OCI-LY1 (cell line): Measurements from ENCODE around the gene DHX8.

Experiments
- H2AFZ ChIP-seq: fragments of 200-600 bp; sonication (generic), shearing (Covaris generic); 2 replicates; pipeline ENCODE4 v1.6.0; 2014; ENCODE audit warnings: antibody characterized with exemption, mild to moderate bottlenecking, low read length
- H3F3A ChIP-seq: fragments of 200-600 bp; sonication (generic), shearing (Covaris generic); 2 replicates; pipeline ENCODE4 v1.6.0; 2014; ENCODE audit warnings: mild to moderate bottlenecking, antibody characterized with exemption, low read length, moderate library complexity; ENCODE audit not compliant: insufficient read depth
- H3K27ac ChIP-seq: fragments of 200-600 bp; sonication (generic); 2 replicates; pipeline ENCODE4 v1.5.1; 2014; ENCODE audit warnings: low read length, mixed run types, mild to moderate bottlenecking, low read depth; ENCODE audit not compliant: poor library complexity, severe bottlenecking
- H3K27me3 ChIP-seq: fragments of 200-600 bp; sonication (generic); 2 replicates; pipeline ENCODE4 v1.6.0; 2014; ENCODE audit warnings: antibody characterized with exemption, mild to moderate bottlenecking, low read length, moderate library complexity; ENCODE audit not compliant: insufficient read depth
- H3K36me3 ChIP-seq: fragments of 200-600 bp; sonication (generic); 2 replicates; pipeline ENCODE4 v1.6.1; 2014; ENCODE audit warnings: mild to moderate bottlenecking, antibody characterized with exemption, low read length, moderate library complexity, mixed read lengths; ENCODE audit not compliant: insufficient read depth
- H3K4me1 ChIP-seq: fragments of 200-600 bp; sonication (generic); 2 replicates; pipeline ENCODE4 v1.5.1; 2014; ENCODE audit warnings: mild to moderate bottlenecking, low read length, moderate library complexity; ENCODE audit not compliant: insufficient read depth, severe bottlenecking
- H3K4me2 ChIP-seq: fragments of 200-600 bp; sonication (generic), shearing (Covaris generic); 2 replicates; pipeline ENCODE4 v1.6.1; 2014; ENCODE audit warnings: low read length
- H3K4me3 ChIP-seq: fragments of 200-600 bp; sonication (generic); 2 replicates; pipeline ENCODE4 v1.5.1; 2014; ENCODE audit warnings: low read length, low read depth, mild to moderate bottlenecking, mixed read lengths; ENCODE audit not compliant: poor library complexity, severe bottlenecking
- H3K79me2 ChIP-seq: fragments of 200-600 bp; shearing (Covaris generic); 2 replicates; pipeline ENCODE4 v1.6.1; 2016; ENCODE audit warnings: mixed run types, low read length, mixed read lengths; ENCODE audit not compliant: insufficient read depth
- H3K9ac ChIP-seq: fragments of 200-600 bp; sonication (generic), shearing (Covaris generic); 2 replicates; pipeline ENCODE4 v1.6.1; 2014; ENCODE audit warnings: mild to moderate bottlenecking, low read length, mixed read lengths
- H3K9me2 ChIP-seq: fragments of 200-600 bp; sonication (generic), shearing (Covaris generic); 2 replicates; pipeline ENCODE4 v1.6.1; 2014; ENCODE audit warnings: low read depth, mild to moderate bottlenecking, low read length, mixed read lengths
- H3K9me3 ChIP-seq: fragments of 200-600 bp; shearing (Covaris generic); 2 replicates; pipeline ENCODE4 v1.6.1; 2014; ENCODE audit warnings: low read length, mixed read lengths
- H4K20me1 ChIP-seq: fragments of 200-600 bp; sonication (generic), shearing (Covaris generic); 2 replicates; pipeline ENCODE4 v1.6.0; 2016; ENCODE audit warnings: mild to moderate bottlenecking, low read length; ENCODE audit not compliant: insufficient read depth
- EZH2 ChIP-seq: fragments of 200-600 bp; sonication (generic), shearing (Covaris generic); IDR thresholded peaks from 2 replicates; pipeline ENCODE4 v1.8.0; 2017; ENCODE audit warnings: borderline replicate concordance, mixed run types, mild to moderate bottlenecking, antibody characterized with exemption, low read length, moderate library complexity, mixed read lengths
- TF ChIP-seq, protein P1 (sequence below): fragments of 200-600 bp; sonication (generic), shearing (Covaris generic); IDR thresholded peaks from 2 replicates; pipeline ENCODE4 v1.5.1; 2017; ENCODE audit warnings: mild to moderate bottlenecking, antibody characterized with exemption, low read length, moderate library complexity, mixed read lengths

Gene DHX8

DNA sequence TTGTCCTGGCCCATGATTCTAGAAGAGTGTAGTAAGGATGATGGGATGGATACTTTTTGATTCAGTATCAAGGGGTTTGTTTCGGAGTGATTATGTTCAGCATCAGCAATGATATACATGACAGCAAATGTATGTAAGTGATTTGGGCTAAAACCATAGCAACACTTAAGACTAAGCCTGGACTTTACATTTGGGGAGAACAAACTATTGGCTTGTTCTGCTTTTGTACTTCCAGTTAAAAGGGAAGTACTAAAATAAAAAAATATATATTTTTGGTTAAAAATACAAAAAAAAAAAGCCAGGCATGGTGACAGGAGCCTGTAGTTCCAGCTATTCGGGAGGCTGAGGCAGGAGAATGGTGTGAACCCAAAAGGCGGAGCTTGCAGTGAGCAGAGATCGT, 20.5 kb upstream of the DHX8 start:
- TF ChIP-seq, protein P1, sequence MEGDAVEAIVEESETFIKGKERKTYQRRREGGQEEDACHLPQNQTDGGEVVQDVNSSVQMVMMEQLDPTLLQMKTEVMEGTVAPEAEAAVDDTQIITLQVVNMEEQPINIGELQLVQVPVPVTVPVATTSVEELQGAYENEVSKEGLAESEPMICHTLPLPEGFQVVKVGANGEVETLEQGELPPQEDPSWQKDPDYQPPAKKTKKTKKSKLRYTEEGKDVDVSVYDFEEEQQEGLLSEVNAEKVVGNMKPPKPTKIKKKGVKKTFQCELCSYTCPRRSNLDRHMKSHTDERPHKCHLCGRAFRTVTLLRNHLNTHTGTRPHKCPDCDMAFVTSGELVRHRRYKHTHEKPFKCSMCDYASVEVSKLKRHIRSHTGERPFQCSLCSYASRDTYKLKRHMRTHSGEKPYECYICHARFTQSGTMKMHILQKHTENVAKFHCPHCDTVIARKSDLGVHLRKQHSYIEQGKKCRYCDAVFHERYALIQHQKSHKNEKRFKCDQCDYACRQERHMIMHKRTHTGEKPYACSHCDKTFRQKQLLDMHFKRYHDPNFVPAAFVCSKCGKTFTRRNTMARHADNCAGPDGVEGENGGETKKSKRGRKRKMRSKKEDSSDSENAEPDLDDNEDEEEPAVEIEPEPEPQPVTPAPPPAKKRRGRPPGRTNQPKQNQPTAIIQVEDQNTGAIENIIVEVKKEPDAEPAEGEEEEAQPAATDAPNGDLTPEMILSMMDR: no peak
- TF ChIP-seq EZH2: no peak
- Histone ChIP-seq H3F3A (no peaks in the 10 kb centered on the region), H3K79me2 (no peaks in the 10 kb centered on the region)

DNA sequence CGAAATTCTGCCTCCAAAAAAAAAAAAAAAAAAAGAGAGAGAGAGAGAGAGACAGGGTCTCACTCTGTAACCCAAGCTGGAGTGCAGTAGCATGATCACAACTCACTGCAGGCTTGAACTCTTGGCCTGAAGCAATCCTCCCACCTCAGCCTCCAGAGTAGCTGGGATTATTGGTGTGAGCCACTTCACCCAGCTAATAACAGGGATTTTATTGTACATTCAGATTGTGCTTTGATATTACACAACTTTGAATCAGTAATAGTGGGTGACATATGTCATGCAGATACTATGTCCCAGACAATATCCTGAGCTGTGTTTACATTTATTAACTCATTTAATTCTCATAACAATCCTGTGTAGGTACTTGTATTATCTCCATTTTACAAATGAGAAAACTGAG, 19.7 kb upstream of the DHX8 start:
- H3F3A ChIP-seq: no peaks in the 10 kb centered on the region
- no peaks in the 10 kb centered on the region for H3K9me3 ChIP-seq
- no peak overlapping the region for H3K9ac ChIP-seq
- H3K27ac ChIP-seq: no peak overlapping the region
- H3K9me2 ChIP-seq: no peaks in the 10 kb centered on the region
- TF ChIP-seq, protein P1: no peak
- TF ChIP-seq EZH2: no peak
- no peaks in the 10 kb centered on the region for H3K36me3 ChIP-seq
- H3K79me2 ChIP-seq: no peaks in the 10 kb centered on the region
- H2AFZ ChIP-seq: no peak overlapping the region
- H3K4me2 ChIP-seq: no peak overlapping the region
- no peak overlapping the region for H3K4me3 ChIP-seq
- no peaks in the 10 kb centered on the region for H3K27me3 ChIP-seq
- no peaks in the 10 kb centered on the region for H3K4me1 ChIP-seq
- no peaks in the 10 kb centered on the region for H4K20me1 ChIP-seq

More for the DNA sequence above, 20.5 kb upstream of the DHX8 start:
- Histone ChIP-seq H3K27ac (no peak overlapping the region), H4K20me1 (no peaks in the 10 kb centered on the region), H3K27me3 (no peaks in the 10 kb centered on the region), H3K9me2 (no peaks in the 10 kb centered on the region), H3K36me3 (no peaks in the 10 kb centered on the region), H3K4me1 (no peaks in the 10 kb centered on the region), H3K9ac (no peak overlapping the region), H3K9me3 (no peaks in the 10 kb centered on the region), H3K4me3 (no peak overlapping the region), H3K4me2 (no peak overlapping the region), H2AFZ (no peak overlapping the region)

DNA sequence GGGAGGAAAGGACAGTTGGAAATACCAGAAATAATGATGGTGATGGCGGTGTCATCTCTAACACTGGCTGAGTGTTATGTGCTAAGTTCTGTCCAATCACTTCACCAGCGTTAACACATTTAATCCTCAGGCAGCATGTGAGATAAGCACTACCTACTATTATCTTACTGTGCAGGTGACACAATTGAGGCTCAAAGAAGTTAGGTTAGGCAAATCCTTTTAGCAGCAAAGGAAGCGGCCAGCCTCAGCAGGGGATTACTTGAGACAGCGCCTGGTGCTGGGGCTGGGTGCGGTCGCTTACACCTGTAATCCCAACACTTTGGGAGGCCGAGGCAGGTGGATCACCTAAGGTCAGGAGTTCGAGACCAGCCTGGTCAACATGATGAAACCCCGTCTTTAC, 18.7 kb upstream of the DHX8 start:
- Histone ChIP-seq H4K20me1 (no peaks in the 10 kb centered on the region), H3K27me3 (no peaks in the 10 kb centered on the region), H3K4me1 (no peaks in the 10 kb centered on the region), H3K9me2 (no peaks in the 10 kb centered on the region), H3F3A (no peaks in the 10 kb centered on the region), H3K79me2 (no peaks in the 10 kb centered on the region), H3K36me3 (no peaks in the 10 kb centered on the region), H3K4me2 (no peak overlapping the region), H3K27ac (no peak overlapping the region), H3K9ac (no peak overlapping the region), H3K9me3 (no peaks in the 10 kb centered on the region), H3K4me3 (no peak overlapping the region), H2AFZ (no peak overlapping the region)
- TF ChIP-seq, protein P1: no peak
- TF ChIP-seq EZH2: no peak
